ENCODE data around the gene SPCS3.

- TF ChIP-seq POLR2A (IDR thresholded peaks at IDR 0.05) = no peak
- TF ChIP-seq, protein P1, sequence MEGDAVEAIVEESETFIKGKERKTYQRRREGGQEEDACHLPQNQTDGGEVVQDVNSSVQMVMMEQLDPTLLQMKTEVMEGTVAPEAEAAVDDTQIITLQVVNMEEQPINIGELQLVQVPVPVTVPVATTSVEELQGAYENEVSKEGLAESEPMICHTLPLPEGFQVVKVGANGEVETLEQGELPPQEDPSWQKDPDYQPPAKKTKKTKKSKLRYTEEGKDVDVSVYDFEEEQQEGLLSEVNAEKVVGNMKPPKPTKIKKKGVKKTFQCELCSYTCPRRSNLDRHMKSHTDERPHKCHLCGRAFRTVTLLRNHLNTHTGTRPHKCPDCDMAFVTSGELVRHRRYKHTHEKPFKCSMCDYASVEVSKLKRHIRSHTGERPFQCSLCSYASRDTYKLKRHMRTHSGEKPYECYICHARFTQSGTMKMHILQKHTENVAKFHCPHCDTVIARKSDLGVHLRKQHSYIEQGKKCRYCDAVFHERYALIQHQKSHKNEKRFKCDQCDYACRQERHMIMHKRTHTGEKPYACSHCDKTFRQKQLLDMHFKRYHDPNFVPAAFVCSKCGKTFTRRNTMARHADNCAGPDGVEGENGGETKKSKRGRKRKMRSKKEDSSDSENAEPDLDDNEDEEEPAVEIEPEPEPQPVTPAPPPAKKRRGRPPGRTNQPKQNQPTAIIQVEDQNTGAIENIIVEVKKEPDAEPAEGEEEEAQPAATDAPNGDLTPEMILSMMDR (IDR thresholded peaks at IDR 0.05) = no peak
Measured at GRCh38 chr4:176323511-176324160, 3.9 kb downstream of the SPCS3 start.

Measured in thyroid gland (tissue), 4 donors.